ENCODE data around the gene BMPR1A.

BMPR1A gene

DNA sequence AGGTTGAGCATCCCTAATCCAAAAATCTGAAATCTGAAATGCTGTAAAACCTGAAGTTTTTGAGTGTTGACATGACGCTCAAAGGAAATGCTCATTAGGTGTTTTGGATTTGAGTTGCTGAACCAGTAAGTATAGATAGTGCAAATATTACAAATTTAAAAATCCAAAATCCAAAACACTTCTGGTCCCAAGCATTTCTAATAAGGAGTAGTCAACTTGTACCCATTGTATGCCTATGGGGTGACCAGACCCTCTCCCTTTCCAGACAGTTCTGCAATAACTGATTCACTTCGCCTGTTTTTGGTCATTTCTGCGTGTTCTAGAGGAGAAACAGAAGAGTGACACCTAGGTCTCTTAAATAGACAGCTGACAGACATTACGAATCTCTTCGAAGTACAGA is 110.7 kb downstream of the BMPR1A start:
- Histone ChIP-seq H3K27ac (ENCODE audit: low read depth in 2 of 2, low read length in 2 of 2) (no peak overlapping the region), H3K4me1 (ENCODE audit: control insufficient read depth in 2 of 2, insufficient read depth in 2 of 2, low read length in 2 of 2) (no peaks in the 10 kb centered on the region), H3K27me3 (ENCODE audit: control insufficient read depth in 2 of 2, insufficient read depth in 2 of 2, low read length in 2 of 2) (no peaks in the 10 kb centered on the region), H3K4me3 (ENCODE audit: low read length in 2 of 2) (no peak overlapping the region), H3K36me3 (ENCODE audit: control insufficient read depth in 2 of 2, insufficient read depth in 2 of 2, low read length in 2 of 2) (no peaks in the 10 kb centered on the region), H3K9me3 (ENCODE audit: control insufficient read depth in 2 of 2, low read length in 2 of 2) (no peaks in the 10 kb centered on the region), H3K9ac (ENCODE audit: low read depth in 1 of 2, low read length in 2 of 2) (no peak overlapping the region)

- Histone ChIP-seq H3K4me3 (ENCODE audit: low read length in 2 of 2) (no peak overlapping the region), H3K9ac (ENCODE audit: low read depth in 1 of 2, low read length in 2 of 2) (no peak overlapping the region), H3K27me3 (ENCODE audit: control insufficient read depth in 2 of 2, insufficient read depth in 2 of 2, low read length in 2 of 2) (no peaks in the 10 kb centered on the region), H3K4me1 (ENCODE audit: control insufficient read depth in 2 of 2, insufficient read depth in 2 of 2, low read length in 2 of 2) (no peaks in the 10 kb centered on the region), H3K27ac (ENCODE audit: low read depth in 2 of 2, low read length in 2 of 2) (no peak overlapping the region), H3K36me3 (ENCODE audit: control insufficient read depth in 2 of 2, insufficient read depth in 2 of 2, low read length in 2 of 2) (no peaks in the 10 kb centered on the region), H3K9me3 (ENCODE audit: control insufficient read depth in 2 of 2, low read length in 2 of 2) (no peaks in the 10 kb centered on the region)
Observed at GRCh38 chr10:86868353-86868752, 111.9 kb downstream of the BMPR1A start.

GRCh38 chr10:86870679-86871078 is 114.3 kb downstream of the BMPR1A start:
- H3K27ac ChIP-seq (ENCODE audit: low read depth in 2 of 2, low read length in 2 of 2), result no peak overlapping the region
- no peaks in the 10 kb centered on the region for H3K27me3 ChIP-seq (ENCODE audit: control insufficient read depth in 2 of 2, insufficient read depth in 2 of 2, low read length in 2 of 2)
- H3K4me1 ChIP-seq (ENCODE audit: control insufficient read depth in 2 of 2, insufficient read depth in 2 of 2, low read length in 2 of 2), result no peaks in the 10 kb centered on the region
- no peak overlapping the region for H3K9ac ChIP-seq (ENCODE audit: low read depth in 1 of 2, low read length in 2 of 2)
- H3K9me3 ChIP-seq (ENCODE audit: control insufficient read depth in 2 of 2, low read length in 2 of 2), result no peaks in the 10 kb centered on the region
- H3K36me3 ChIP-seq (ENCODE audit: control insufficient read depth in 2 of 2, insufficient read depth in 2 of 2, low read length in 2 of 2), result no peaks in the 10 kb centered on the region
- H3K4me3 ChIP-seq (ENCODE audit: low read length in 2 of 2), result no peak overlapping the region

DNA sequence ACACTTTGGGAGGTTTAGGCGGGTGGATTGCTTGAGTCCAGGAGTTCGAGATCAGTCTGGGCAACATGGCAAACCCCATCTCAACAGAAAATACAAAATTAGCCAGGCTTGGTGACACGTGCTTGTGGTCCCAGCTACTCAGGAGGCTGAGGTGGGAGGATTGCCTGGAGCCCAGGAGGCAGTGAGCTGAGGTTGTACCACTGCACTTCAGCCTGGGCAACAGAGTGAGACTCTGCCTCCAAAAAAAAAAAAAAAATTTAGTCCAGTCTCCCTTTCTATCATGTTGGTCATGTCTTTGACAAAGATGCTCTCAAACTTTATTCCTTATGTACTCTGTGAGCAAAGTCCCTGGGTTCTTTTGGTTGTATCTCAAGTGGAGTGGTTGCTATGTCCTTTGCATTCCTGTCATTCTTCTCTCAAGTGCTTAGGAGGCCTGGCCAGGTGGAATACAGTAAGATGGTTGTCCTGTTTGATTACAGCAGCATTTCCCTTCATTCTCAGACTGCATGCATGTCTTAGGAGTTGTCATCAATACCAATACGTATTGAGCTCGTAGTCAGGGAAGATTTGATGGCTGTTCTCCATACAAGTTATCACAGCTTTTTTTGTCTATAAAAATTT is 115.3 kb downstream of the BMPR1A start:
- no peak overlapping the region for H3K27ac ChIP-seq (ENCODE audit: low read depth in 2 of 2, low read length in 2 of 2)
- no peaks in the 10 kb centered on the region for H3K36me3 ChIP-seq (ENCODE audit: control insufficient read depth in 2 of 2, insufficient read depth in 2 of 2, low read length in 2 of 2)
- H3K4me3 ChIP-seq (ENCODE audit: low read length in 2 of 2), result no peak overlapping the region
- no peaks in the 10 kb centered on the region for H3K4me1 ChIP-seq (ENCODE audit: control insufficient read depth in 2 of 2, insufficient read depth in 2 of 2, low read length in 2 of 2)
- no peaks in the 10 kb centered on the region for H3K9me3 ChIP-seq (ENCODE audit: control insufficient read depth in 2 of 2, low read length in 2 of 2)
- H3K27me3 ChIP-seq (ENCODE audit: control insufficient read depth in 2 of 2, insufficient read depth in 2 of 2, low read length in 2 of 2), result no peaks in the 10 kb centered on the region
- no peak overlapping the region for H3K9ac ChIP-seq (ENCODE audit: low read depth in 1 of 2, low read length in 2 of 2)

DNA sequence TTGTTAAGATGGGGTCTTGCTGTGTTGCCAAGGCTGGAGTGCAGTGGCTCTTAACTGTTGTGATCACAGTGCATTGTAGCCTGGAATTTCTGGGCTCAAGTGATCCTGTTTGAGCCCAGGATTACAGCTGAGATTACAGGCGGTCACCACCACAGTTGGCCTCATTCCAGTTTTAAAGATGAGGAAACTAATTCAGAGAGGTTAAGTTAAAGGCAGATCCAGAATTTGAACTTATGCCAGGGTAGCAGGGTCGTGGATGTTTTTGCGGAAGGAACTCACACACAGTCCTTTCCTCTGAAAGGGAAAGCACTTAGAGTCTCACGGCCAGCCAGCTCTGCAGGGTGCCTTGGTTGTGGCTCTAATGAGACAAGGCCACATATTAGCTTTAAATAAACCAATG is 116.3 kb downstream of the BMPR1A start:
- no peak overlapping the region for H3K4me3 ChIP-seq (ENCODE audit: low read length in 2 of 2)
- H3K27ac ChIP-seq (ENCODE audit: low read depth in 2 of 2, low read length in 2 of 2), result no peak overlapping the region
- no peaks in the 10 kb centered on the region for H3K36me3 ChIP-seq (ENCODE audit: control insufficient read depth in 2 of 2, insufficient read depth in 2 of 2, low read length in 2 of 2)
- no peaks in the 10 kb centered on the region for H3K4me1 ChIP-seq (ENCODE audit: control insufficient read depth in 2 of 2, insufficient read depth in 2 of 2, low read length in 2 of 2)
- no peaks in the 10 kb centered on the region for H3K27me3 ChIP-seq (ENCODE audit: control insufficient read depth in 2 of 2, insufficient read depth in 2 of 2, low read length in 2 of 2)
- H3K9me3 ChIP-seq (ENCODE audit: control insufficient read depth in 2 of 2, low read length in 2 of 2), result no peaks in the 10 kb centered on the region
- no peak overlapping the region for H3K9ac ChIP-seq (ENCODE audit: low read depth in 1 of 2, low read length in 2 of 2)

- H3K4me1 ChIP-seq (ENCODE audit: control insufficient read depth in 2 of 2, insufficient read depth in 2 of 2, low read length in 2 of 2), result no peaks in the 10 kb centered on the region
- H3K36me3 ChIP-seq (ENCODE audit: control insufficient read depth in 2 of 2, insufficient read depth in 2 of 2, low read length in 2 of 2), result no peaks in the 10 kb centered on the region
- H3K27me3 ChIP-seq (ENCODE audit: control insufficient read depth in 2 of 2, insufficient read depth in 2 of 2, low read length in 2 of 2), result no peaks in the 10 kb centered on the region
- H3K9ac ChIP-seq (ENCODE audit: low read depth in 1 of 2, low read length in 2 of 2), result no peak overlapping the region
- H3K4me3 ChIP-seq (ENCODE audit: low read length in 2 of 2), result no peak overlapping the region
- H3K9me3 ChIP-seq (ENCODE audit: control insufficient read depth in 2 of 2, low read length in 2 of 2), result no peaks in the 10 kb centered on the region
- H3K27ac ChIP-seq (ENCODE audit: low read depth in 2 of 2, low read length in 2 of 2), result no peak overlapping the region
Observed at GRCh38 chr10:86876748-86877147, 120.3 kb downstream of the BMPR1A start.

DNA sequence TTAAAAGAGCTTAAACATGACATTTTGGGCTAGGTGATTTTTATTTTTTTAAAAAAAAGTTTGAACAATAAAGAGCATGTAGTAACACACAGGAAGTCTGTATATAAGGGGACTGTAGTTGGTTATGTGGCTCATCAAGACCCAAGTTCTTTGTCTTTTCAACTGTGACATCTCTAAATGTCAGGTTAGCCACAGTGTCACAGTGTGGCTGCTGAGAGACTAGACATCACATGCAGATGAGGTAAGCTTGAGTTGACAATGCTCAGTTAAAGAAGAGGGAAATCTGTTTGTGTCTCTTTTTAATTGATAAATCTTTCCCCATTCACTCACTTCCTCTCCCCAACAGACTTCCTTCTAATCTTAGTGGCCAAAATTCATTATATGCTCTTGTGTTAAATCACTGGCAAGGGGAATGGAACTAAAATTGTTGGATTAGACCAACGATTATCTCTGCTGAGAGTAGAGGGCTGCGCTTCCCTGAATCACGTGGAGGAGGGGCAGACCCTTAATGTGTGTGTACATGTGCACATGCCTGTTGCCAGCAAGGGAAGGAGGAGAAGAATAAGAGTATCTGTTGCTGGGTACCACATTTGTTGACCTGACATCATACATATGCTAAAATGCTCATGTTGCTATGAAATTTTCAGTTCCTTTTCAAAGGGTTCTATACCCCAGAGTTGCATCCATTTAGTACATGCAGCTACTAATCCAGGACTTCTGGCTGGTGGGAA is 122.7 kb downstream of the BMPR1A start:
- no peaks in the 10 kb centered on the region for H3K4me1 ChIP-seq (ENCODE audit: control insufficient read depth in 2 of 2, insufficient read depth in 2 of 2, low read length in 2 of 2)
- no peaks in the 10 kb centered on the region for H3K36me3 ChIP-seq (ENCODE audit: control insufficient read depth in 2 of 2, insufficient read depth in 2 of 2, low read length in 2 of 2)
- H3K27ac ChIP-seq (ENCODE audit: low read depth in 2 of 2, low read length in 2 of 2), result no peak overlapping the region
- no peaks in the 10 kb centered on the region for H3K27me3 ChIP-seq (ENCODE audit: control insufficient read depth in 2 of 2, insufficient read depth in 2 of 2, low read length in 2 of 2)
- no peaks in the 10 kb centered on the region for H3K9me3 ChIP-seq (ENCODE audit: control insufficient read depth in 2 of 2, low read length in 2 of 2)
- H3K9ac ChIP-seq (ENCODE audit: low read depth in 1 of 2, low read length in 2 of 2), result no peak overlapping the region
- no peak overlapping the region for H3K4me3 ChIP-seq (ENCODE audit: low read length in 2 of 2)

DNA sequence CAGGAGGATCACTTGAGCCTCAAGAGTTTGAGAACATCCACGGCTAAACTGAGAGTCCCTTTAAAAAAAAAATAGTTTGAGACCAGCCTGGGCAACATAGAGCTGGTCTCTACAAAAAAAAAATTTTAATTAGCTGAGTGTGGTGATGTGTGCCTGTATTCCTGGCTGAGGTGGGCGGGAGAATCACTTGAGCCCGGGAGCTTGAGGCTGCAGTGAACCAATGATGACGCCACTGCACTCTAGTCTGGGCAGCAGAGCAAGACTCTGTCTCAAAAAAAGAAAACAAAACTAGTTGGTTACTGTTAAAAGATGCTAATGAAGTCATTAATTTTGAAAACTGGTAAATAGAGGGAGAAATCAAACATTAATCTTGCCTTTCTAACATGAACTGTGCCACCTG is 124.6 kb downstream of the BMPR1A start:
- no peaks in the 10 kb centered on the region for H3K4me1 ChIP-seq (ENCODE audit: control insufficient read depth in 2 of 2, insufficient read depth in 2 of 2, low read length in 2 of 2)

GRCh38 chr10:86888585-86889381 is 132.4 kb downstream of the BMPR1A start:
- Histone ChIP-seq H3K9ac (ENCODE audit: low read depth in 1 of 2, low read length in 2 of 2) (no peak overlapping the region), H3K4me1 (ENCODE audit: control insufficient read depth in 2 of 2, insufficient read depth in 2 of 2, low read length in 2 of 2) (no peaks in the 10 kb centered on the region), H3K36me3 (ENCODE audit: control insufficient read depth in 2 of 2, insufficient read depth in 2 of 2, low read length in 2 of 2) (peaks cover 0 to 6% of the 10 kb centered on the region in 2 donors), H3K27me3 (ENCODE audit: control insufficient read depth in 2 of 2, insufficient read depth in 2 of 2, low read length in 2 of 2) (no peaks in the 10 kb centered on the region), H3K4me3 (ENCODE audit: low read length in 2 of 2) (no peak overlapping the region), H3K27ac (ENCODE audit: low read depth in 2 of 2, low read length in 2 of 2) (no peak overlapping the region), H3K9me3 (ENCODE audit: control insufficient read depth in 2 of 2, low read length in 2 of 2) (no peaks in the 10 kb centered on the region)

More for the DNA sequence above, 124.6 kb downstream of the BMPR1A start:
- Histone ChIP-seq H3K9me3 (ENCODE audit: control insufficient read depth in 2 of 2, low read length in 2 of 2) (no peaks in the 10 kb centered on the region), H3K36me3 (ENCODE audit: control insufficient read depth in 2 of 2, insufficient read depth in 2 of 2, low read length in 2 of 2) (no peaks in the 10 kb centered on the region), H3K9ac (ENCODE audit: low read depth in 1 of 2, low read length in 2 of 2) (no peak overlapping the region), H3K27ac (ENCODE audit: low read depth in 2 of 2, low read length in 2 of 2) (no peak overlapping the region), H3K27me3 (ENCODE audit: control insufficient read depth in 2 of 2, insufficient read depth in 2 of 2, low read length in 2 of 2) (no peaks in the 10 kb centered on the region), H3K4me3 (ENCODE audit: low read length in 2 of 2) (no peak overlapping the region)

GRCh38 chr10:86889997-86890396 is 133.6 kb downstream of the BMPR1A start:
- no peak overlapping the region for H3K9ac ChIP-seq (ENCODE audit: low read depth in 1 of 2, low read length in 2 of 2)
- no peak overlapping the region for H3K27ac ChIP-seq (ENCODE audit: low read depth in 2 of 2, low read length in 2 of 2)
- no peak overlapping the region for H3K4me3 ChIP-seq (ENCODE audit: low read length in 2 of 2)
- H3K36me3 ChIP-seq (ENCODE audit: control insufficient read depth in 2 of 2, insufficient read depth in 2 of 2, low read length in 2 of 2), result peaks cover 0 to 6% of the 10 kb centered on the region in 2 donors
- no peaks in the 10 kb centered on the region for H3K27me3 ChIP-seq (ENCODE audit: control insufficient read depth in 2 of 2, insufficient read depth in 2 of 2, low read length in 2 of 2)
- no peaks in the 10 kb centered on the region for H3K9me3 ChIP-seq (ENCODE audit: control insufficient read depth in 2 of 2, low read length in 2 of 2)
- no peaks in the 10 kb centered on the region for H3K4me1 ChIP-seq (ENCODE audit: control insufficient read depth in 2 of 2, insufficient read depth in 2 of 2, low read length in 2 of 2)
